Ammon's horn (tissue), 1 donor: ENCODE data around the gene TLR6.
"Not testable (repeated sequence)": the region's sequence is repeated elsewhere in the genome, so short reads cannot be mapped to it uniquely, and the experiment has no call there.

Experiments
- DNase-seq: peaks from one replicate; pipeline ENCODE4 v3.0.0-alpha.2; 2016; ENCODE audit warnings: low spot score

The TLR6 gene

GRCh38 chr4:38820329-38821061, 36.1 kb downstream of the TLR6 start:
- no peak for DNase-seq

GRCh38 chr4:38819569-38819968, 37.0 kb downstream of the TLR6 start:
- DNase-seq = no peak

GRCh38 chr4:38818441-38818976, 38.1 kb downstream of the TLR6 start:
- no peak for DNase-seq

GRCh38 chr4:38815885-38816782, 40.5 kb downstream of the TLR6 start:
- peak; percentile 42 for DNase-seq

- DNase-seq = no peak
Observed at GRCh38 chr4:38814386-38814785, 42.2 kb downstream of the TLR6 start.

GRCh38 chr4:38811297-38811696, 45.3 kb downstream of the TLR6 start:
- no peak for DNase-seq

- DNase-seq = not testable (repeated sequence)
Observed at GRCh38 chr4:38807462-38807861, 49.2 kb downstream of the TLR6 start.

GRCh38 chr4:38806251-38806650, 50.4 kb downstream of the TLR6 start:
- not testable (repeated sequence) for DNase-seq

- peak; percentile 75 for DNase-seq
Observed at GRCh38 chr4:38805530-38806145, 51.0 kb downstream of the TLR6 start.

GRCh38 chr4:38804654-38805295, 51.8 kb downstream of the TLR6 start, which contains the start of gene TLR1:
TLR1 (minus strand) TSS chr4:38804791; CDS start chr4:38798831, 5,960 bp downstream.
- DNase-seq = peak; percentile 62

GRCh38 chr4:38803833-38804653, 52.6 kb downstream of the TLR6 start:
- no peak for DNase-seq

- no peak for DNase-seq
Observed at GRCh38 chr4:38802561-38803355, 53.9 kb downstream of the TLR6 start.

GRCh38 chr4:38800961-38801450, 55.6 kb downstream of the TLR6 start:
- DNase-seq = no peak

- no peak for DNase-seq
Observed at GRCh38 chr4:38800366-38800765, 56.3 kb downstream of the TLR6 start.

- DNase-seq = no peak
Observed at GRCh38 chr4:38795087-38795486, 61.5 kb downstream of the TLR6 start.

- no peak for DNase-seq
Observed at GRCh38 chr4:38794051-38794450, 62.6 kb downstream of the TLR6 start.

- peak; percentile 18 for DNase-seq
Observed at GRCh38 chr4:38791010-38791409, 65.6 kb downstream of the TLR6 start.

- DNase-seq = no peak
Observed at GRCh38 chr4:38788317-38788716, 68.3 kb downstream of the TLR6 start.

GRCh38 chr4:38787693-38788092, 68.9 kb downstream of the TLR6 start:
- DNase-seq = no peak

GRCh38 chr4:38785901-38786402, 70.7 kb downstream of the TLR6 start:
- peak; percentile 66 for DNase-seq
